ENCODE measurements around the gene PROZ.

PROZ gene

DNA sequence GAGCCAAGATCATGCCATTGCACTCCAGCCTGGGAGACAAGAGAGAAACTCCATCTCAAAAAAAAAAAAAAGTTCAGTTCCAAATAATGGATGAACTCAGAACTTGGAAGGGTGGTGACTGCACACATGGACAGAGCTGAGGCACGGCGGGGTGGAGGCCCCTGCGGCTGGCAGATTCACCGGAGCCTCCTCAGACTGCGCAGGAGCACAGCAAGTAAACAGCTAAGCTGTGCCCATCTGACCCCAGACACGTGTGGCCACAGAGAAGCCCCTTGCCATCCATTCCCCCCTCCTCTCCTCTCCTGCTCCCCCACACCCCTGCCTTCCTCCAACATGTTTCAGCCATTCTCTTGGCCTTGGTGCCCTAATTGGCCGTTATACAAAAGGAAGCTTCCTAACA is 15.6 kb upstream of the PROZ start:
- DNase-seq, result no peak

DNA sequence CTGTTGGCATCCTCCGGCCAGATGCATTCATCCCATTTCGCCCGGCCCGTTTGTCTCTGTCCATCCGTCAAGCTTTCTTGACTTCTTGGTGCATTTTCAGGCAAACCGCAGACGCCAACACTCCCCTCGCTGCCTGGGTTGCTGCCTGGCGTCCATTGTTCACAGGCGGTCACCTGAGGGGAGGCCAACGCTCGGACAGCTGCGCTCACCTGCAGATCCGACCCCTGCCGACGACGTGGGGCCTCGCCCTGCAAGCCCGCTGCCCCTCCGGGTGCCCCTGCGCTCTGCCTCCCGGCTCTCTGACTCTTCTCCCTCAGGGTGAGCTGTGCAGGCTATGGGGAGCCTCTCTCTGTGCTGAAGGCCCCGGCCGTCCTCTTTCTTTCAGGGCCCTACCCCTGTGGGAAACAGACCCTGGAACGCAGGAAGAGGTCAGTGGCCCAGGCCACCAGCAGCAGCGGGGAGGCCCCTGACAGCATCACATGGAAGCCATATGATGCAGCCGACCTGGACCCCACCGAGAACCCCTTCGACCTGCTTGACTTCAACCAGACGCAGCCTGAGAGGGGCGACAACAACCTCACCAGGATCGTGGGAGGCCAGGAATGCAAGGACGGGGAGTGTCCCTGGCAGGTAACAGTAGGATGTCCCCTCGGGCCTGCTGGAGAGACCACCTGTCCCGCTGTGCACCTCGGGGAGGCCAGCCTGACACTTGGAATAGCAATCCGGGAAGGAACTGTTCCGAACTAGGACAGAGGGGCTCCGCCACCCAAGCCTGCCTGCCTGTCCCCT is 14.8 kb upstream of the PROZ start:
- DNase-seq, result no peak

DNA sequence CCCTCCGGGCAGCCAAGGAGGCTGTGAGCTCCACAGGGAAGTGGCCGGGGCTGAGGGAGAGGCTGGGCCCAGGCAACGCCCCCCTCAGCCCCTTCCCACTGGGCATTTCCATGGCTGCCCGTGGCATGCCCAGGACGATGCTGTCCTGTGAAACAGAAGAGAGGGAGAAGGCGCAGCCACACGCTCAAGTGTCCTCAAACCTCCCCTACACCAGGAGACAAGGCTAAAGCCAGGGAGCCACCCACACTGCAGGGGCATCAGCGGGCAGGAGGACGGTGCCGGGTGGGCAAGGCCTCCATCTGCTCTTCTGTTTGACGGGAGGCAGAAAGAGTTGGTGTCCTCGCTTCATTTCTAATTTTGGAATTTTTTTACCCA is 14.2 kb upstream of the PROZ start:
- no peak for DNase-seq

DNA sequence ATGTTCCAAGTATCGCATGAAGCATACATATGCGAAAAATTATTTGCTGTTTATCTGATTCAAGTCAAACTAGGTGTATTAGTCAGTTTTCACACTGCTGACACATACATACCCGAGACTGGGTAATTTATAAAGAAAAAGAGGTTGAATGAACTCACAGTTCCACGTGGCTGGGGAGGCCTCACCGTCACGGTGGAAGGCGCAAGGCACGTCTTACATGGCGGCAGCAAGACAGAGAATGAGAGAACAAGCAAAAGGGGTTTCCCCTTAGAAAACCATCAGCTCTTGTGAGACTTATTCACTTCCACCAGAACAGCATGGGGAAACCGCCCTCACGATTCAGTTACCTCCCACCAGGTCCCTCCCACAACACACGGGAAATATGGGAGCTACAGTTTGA is 13.0 kb upstream of the PROZ start:
- no peak for DNase-seq

DNA sequence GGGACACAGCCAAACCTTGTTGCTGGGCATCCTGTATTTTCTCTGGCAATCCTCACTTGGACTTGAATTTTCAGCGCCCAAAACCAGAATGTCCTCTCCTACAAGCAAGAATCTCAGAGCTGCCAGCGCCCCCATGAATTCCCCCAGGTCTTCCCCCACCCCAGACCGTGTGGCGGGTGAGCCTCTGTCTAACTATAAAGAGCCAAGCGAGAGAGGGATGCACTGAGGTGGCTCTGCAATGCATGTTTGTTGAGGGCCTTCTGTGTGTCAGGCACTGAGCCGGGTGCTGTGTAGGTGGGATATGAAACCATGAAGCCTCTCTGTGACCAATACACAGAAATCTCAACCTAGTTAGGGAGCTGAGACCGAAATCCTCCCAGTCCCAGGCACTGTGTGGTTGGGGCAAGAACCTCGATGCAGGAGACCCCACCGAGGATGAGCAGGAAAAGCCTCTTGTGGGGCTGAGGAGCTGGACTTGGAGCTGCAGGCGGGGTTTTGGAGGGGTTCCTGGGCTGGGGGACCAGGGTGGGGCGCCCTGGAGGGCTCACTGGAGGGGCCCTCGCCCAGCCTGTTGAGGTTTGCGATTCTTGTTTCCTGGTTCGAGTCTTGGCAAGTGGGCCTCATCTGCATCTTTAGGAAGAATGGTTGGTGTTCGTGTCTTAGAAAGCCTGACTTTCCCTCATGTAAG is 12.4 kb upstream of the PROZ start:
- no peak for DNase-seq

DNA sequence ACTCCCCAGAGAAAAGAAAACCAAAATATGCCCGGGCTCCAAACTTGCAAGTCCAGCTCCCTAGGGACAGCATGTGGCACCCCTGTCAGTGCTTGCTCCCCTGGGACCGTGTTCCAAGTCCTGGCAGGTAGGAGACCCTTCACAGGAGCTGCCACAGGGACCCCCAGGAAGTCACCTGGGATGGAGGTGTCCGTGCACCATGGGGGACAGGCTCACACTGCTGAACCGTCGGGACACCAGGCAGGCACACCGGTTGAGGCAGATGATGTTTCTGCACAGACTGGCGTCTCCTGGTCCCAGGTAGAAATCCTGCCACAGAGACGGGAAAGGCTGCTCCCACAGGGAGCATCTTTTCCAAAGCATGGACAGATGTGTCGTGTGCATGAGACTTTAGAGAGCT is 11.7 kb upstream of the PROZ start:
- DNase-seq, result no peak

DNA sequence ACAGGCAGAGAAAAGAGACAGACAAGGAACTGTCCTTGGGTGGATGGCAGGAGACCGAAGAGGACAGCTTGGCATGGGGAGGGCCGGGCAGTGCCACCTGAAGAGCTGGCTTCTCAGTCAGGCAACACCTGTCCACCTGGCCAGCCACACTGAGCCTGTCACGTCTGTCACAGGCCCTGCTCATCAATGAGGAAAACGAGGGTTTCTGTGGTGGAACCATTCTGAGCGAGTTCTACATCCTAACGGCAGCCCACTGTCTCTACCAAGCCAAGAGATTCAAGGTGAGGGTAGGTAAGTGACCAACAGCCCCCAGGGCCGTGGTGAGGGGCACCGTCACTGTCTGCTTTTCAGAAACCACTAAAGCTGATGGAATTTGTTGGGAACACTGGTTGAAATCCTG is 11.2 kb upstream of the PROZ start:
- no peak for DNase-seq

DNA sequence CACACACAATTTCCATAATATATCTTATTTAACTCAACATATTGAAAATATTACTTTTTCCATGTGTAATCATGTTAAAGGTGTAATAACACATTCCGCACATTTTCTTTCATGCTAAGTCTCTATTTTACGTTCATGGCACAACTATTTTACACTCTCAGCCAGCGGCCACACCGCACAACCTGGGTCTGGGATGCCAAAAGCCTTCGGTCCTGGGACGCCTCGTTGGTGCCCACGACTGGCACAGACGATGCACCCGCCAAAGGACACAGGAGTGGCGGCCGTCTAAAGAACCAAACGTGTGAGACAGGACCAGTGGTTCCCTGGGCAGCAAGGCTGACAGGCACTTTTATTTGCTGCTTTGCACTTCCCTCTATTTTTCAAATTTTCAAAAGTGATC is 10.0 kb upstream of the PROZ start:
- no peak for DNase-seq

DNA sequence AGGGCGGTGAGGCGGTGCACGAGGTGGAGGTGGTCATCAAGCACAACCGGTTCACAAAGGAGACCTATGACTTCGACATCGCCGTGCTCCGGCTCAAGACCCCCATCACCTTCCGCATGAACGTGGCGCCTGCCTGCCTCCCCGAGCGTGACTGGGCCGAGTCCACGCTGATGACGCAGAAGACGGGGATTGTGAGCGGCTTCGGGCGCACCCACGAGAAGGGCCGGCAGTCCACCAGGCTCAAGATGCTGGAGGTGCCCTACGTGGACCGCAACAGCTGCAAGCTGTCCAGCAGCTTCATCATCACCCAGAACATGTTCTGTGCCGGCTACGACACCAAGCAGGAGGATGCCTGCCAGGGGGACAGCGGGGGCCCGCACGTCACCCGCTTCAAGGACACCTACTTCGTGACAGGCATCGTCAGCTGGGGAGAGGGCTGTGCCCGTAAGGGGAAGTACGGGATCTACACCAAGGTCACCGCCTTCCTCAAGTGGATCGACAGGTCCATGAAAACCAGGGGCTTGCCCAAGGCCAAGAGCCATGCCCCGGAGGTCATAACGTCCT is 9.4 kb upstream of the PROZ start:
- no peak for DNase-seq

DNA sequence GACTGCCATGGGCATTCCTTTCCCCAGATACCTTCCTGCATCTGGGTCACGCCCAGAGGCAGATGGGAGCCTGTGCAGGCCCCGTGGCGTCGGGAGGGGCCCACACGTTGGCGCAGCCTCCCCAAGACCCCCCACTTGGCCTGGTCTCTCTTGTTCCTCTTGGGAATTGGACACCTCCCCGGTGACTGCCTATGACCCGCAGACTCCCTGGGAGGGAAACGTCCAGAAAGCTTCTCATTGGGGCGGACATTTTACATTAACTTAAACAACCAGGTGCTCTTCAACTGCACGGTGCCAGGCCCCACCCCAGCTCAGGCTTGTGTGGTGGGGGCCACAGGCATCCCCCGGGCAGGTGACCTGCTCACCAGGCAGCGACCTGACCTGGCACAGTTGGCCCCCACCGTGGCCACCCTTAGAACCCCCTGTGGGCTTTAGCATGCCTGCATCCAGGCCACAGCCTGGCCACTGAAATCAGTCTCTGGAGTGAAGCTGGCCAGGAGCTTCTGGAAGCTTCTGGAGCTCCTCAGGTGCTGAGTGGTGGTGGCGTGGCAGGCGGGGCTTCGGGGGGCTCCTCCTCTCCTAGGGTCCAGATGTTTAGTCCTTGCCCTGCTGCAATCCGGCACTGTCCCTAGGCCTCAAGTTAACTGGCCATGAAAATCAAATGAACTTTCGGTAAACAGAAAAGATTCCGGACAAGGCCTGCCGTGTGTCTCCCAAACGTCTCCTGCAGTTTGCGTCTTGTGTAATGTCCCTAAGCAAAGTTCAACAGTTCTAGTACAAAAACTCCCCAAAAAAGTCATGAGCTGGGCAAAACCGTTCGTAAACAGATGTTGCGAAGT is 8.5 kb upstream of the PROZ start:
- no peak for DNase-seq

DNA sequence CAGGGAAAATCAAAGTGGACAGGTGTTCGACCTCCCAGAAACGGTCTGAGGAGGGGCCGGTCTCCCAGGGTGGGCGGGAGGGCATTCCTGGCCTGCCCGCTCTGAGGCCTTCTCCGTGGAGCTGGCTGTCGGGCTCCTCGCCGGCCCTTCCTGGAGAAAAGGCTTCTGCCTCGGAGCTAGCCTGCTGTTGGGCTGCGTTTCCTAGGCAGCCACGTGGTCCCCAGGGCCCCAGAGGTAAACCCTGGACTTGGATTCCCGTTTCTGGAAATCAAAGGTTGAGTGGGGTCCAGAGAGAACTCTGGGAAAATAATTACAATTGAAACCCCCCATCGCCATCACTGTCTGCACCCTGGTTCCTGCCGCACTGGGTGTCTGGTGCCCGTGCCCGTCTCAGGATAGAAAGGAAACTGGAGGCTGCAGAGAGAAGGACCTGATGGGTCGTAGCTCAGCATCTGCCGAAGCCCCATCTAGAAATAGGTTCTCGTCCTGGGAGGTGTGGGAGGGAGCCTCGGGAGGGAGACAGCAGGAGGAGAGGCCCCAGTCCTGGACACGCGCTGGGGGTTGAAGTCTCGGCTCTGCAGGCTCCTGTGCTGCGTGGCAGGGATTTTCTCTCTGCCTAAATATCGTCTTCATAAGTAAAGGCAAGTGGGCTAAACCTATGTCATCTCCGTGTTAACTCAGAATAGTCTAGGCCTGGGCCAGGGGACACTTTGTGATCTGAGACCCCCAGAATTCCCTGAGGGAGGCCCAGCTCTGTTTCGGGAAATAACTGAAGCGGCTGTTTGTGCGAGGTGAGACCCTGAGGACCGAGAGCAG is 7.7 kb upstream of the PROZ start:
- no peak for DNase-seq

DNA sequence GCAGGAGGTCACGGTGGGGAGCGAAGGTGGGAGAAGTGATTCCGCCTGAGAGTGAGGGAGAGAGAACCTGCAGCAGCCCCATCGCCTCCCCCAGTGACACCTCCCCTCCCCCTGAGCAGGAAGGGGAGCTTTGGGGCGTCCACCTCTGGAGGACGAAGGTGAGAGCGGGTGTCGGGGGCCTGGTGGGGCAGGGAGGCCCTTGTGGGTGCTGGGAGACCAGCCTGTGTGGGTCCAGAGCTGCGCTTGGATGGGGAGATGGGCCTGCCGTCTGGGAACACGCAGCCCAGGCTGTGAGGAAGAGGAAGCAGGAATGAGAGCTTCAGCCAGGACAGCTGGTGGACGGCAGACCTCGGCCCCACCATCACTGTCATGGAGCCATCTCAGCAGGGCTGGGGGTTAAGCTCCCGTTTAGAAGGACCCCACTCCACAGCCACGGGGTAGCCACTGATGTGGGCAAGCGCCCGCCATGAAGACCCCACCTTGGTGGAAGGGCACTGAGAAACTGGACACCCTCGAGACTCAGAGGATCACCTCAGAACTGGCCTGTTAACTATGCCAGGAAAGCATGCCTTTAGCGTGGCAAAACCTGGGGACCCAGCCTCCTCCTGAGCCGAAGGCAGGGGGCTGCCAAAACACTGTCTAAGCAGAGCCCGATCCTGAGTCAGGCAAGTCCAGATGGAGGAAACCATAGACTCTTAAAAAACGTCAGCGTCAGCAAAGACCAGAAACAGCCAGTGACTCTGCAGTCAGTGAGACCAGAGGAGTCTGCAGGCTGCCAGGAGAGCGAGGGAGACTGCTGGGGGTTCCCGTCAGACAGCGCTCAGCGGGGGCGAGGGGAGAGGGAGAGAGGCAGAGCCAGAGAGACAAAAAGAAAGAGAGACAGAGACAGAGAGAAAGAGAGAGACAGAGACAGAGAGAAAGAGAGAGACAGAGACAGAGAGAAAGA is 6.4 kb upstream of the PROZ start:
- DNase-seq, result no peak

DNA sequence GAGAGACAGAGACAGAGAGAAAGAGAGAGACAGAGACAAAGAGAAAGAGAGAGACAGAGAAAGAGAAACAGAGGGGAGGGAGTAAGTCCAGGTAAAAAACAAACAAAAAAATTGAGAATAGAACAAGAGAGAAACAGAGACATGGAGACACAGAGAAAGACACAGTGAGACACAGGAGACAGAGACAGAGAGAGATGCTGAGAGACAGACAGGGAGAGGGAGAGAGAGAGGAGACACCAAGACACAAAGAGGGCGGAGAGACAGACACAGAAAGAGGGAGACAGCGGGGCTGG is 5.8 kb upstream of the PROZ start:
- DNase-seq, result no peak

DNA sequence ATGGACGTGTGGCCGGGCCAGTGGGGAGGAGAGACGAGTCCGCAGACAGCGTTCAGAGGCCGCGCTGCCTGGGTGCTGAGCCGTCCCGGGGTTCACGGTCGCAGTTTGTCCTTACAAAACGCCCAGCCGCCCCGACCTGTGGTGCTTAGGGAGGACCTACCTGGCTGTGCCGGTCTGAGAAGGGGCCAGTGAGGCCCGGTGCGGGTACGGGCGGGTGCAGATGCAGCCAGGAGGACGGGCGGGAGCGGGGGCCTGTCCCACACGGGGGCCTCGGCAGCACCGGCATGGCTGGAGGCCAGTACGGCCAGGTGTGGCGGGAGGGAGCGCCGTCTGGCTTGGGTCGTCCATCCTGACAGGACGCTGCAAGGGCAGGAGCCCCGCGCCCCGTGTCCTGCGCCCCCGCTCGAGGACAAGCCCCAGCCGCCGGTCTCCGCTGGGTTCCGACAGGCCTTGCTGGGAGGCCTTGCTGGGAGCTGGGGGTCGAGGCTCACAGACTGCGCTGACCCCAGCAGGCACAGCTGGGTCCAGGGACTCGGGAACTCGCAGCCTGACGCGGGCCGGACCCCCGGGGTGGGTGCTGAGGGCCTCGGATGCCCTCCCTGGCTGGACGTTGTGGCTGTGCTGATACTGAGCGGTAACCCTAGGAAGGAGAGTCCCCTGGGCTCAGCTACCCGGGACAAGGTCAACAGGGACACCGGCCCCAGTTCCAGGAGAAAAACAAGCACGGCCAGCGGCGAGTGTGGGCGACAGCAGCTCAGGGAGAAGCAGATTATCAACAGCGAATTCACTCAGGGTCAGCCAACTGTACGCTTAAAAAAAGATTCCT is 5.3 kb upstream of the PROZ start:
- DNase-seq, result no peak

DNA sequence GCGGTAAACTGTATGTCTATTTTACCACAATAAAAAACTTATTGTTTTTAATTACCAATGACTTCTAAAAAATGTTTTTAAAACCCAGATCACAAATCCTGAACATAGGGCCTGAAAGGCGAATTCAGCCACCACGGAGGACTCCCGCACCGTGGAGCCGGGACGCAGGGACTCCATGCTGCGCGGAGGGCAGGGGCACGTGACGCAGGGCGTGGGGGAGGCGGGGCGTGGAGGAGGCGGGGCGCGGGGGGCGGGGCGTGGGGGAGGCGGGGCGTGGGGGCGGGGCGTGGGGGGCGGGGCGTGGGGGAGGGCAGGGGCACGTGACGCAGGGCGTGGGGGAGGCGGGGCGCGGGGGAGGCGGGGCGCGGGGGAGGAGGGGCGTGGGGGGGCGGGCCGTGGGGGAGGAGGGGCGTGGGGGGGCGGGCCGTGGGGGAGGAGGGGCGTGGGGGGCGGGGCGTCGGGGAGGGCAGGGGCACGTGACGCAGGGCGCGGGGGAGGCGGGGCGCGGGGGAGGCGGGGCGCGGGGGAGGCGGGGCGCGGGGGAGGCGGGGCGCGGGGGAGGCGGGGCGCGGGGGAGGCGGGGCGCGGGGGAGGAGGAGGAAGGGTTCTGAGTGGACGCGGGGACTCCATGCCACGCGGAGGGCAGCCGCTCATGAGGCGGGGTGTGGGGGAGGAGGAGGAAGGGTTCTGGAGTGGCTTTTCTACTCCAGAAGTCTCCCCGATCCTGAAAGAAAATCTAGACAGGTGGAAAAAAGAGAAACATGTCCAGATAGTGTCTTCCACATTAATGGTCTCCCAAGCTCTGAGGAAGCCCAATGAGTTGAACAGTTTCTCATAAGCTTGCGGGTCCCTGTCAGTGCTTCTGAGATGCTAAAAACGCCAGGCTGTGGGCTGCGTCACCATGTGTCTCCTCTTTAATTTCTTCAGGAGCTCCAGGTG is 4.4 kb upstream of the PROZ start:
- peak; percentile 69 to 79 for DNase-seq

DNA sequence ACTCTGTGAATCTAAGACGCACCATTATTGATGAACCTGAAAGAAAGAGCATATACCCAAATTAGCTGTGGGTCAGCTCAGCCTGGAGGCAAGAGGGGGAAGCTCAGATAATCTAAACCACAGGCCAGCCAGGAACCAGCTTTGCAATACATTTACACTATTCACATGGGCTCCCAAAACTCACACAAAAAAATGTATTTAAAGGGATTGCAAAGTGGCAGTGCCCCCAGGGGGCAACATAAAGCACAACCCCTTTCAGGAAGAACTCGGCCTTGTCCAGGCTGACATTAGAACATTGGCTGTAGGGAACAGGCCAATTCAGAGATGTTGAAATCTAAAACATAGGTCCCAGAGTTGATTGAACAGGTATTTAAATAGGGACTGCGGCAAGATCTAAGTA is 3.2 kb upstream of the PROZ start:
- no peak for DNase-seq

DNA sequence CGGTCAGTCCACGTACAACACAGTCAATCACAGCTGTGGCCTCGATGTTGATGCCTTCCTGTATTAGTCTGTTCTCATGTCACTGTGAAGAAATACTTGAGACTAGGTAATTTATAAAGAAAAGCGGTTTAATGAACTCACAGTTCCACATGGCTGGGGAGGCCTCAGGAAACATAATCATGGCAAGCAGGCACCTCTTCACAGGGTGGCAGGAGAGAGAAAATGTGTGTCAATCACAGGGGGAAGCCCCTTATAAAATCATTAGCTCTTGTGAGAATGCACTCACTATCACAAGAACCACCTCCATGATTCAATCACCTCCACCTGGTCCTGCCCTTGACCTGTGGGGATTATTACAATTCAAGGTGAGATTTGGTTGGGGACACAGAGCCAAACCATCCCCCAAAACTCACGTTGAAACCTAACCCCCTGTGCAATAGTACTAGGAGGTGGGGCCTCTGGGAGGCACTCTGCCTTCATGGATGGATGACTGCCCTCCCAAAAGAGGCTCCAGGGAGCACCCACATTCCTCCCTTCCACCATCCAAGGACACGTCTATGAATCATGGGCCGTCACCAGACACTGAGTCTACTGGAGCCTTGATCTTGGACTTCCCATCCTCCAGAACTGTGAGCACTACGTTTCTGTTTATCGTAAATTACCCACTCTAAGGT is 2.3 kb upstream of the PROZ start:
- DNase-seq, result no peak

DNA sequence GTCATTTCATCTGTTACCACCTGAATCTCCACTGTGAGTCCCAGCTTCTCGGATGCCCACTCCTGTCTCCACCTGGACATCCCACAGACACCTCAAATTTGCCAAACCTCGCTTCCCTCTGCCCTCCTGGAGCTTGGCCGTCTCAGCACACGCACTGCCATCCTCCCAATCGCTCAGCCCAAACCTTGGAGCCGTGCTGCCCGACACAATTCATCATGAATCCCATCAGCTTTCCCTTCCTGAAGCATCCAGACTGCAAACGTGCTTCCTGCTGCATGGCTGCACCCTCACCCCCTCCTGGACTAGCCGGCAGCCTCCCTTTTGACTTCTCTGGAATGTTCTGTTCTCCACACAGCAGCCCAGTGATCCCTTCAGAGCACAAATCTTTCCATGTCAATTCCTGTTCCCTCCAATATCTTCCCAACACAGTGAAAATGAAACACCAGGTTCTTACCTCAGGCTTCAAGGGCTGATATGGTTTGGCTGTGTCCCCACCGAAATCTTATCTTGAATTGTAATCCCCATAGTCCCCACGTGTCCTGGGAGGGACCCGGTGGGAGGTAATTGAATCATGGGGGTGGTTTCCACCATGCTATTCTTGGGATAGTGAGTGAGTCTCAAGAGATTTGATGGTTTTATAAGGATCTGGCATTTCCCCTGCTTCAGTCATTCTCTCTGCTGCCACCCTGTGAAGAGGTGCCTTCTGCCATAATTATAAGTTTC is 1.1 kb upstream of the PROZ start:
- no peak for DNase-seq
